HepG2 (cell line): ENCODE data around the gene B9D2. TPM values are rescaled to one million over a fixed set of nuclear protein-coding genes. Genes with fewer than 3 reads are reported as not detected.

Source experiments
- ATAC-seq: fragments of 200-7000 bp; cut with Tn5 transposase; 3 replicates; pipeline ENCODE4 v1.9.1; 2020; ENCODE audit warnings: mild to moderate bottlenecking, moderate library complexity
- BruUV-seq: library from RNA; stranded (reverse); fragments of 400-500 nt; replicated peaks from 2 replicates; lab custom pipeline; 2021; lab: Mats Ljungman, UMichigan
- CTCF ChIA-PET: fragments of 300-600 bp; formaldehyde crosslinking; extraction: SDS; loops from one replicate; lab custom pipeline; 2021; ENCODE audit warnings: low total read pairs, inconsistent platforms, low intra/inter-chr PET ratio; lab: Yijun Ruan, JAX
- POLR2A ChIA-PET: fragments of 350-600 bp; sonication (Branson Sonifier 250); formaldehyde crosslinking; loops from one replicate; lab custom pipeline; 2020; ENCODE audit warnings: antibody characterized with exemption, inconsistent platforms; lab: Yijun Ruan, JAX
- DNase-seq: peaks from one replicate; pipeline ENCODE4 v3.0.0-alpha.2; 2015; ENCODE audit warnings: low spot score
- FAIRE-seq: peaks from 3 replicates; lab custom pipeline; 2011; peaks lifted over from hg19 to GRCh38; lab: Jason Lieb, UNC
- H2AFZ ChIP-seq: one replicate; pipeline ENCODE4 v1.6.1; 2011; ENCODE audit warnings: low read length, inconsistent platforms
- H3K27ac ChIP-seq: fragments of 300-600 bp; 3 replicates; pipeline ENCODE4 v1.8.0; 2011; ENCODE audit warnings: mixed run types, mild to moderate bottlenecking, mixed read lengths, low read length, inconsistent platforms; ENCODE audit not compliant: insufficient read depth; ENCODE audit errors: extremely low read length
- H3K27me3 ChIP-seq, 2 experiments: fragments of 200-600 bp in 1 of 2; 2 replicates in 1 of 2; 3 replicates in 1 of 2; pipeline versions ENCODE4 v1.6.0 to v1.8.0; 2011; ENCODE audit warnings: low read length in 2 of 2, mild to moderate bottlenecking in 2 of 2, moderate library complexity in 2 of 2, inconsistent platforms in 1 of 2; ENCODE audit not compliant: insufficient read depth in 2 of 2, control insufficient read depth in 1 of 2
- H3K36me3 ChIP-seq, 2 experiments: fragments of 200-600 bp in 1 of 2; replicated peaks in 1 of 2; 2 replicates in 1 of 2; 3 replicates in 1 of 2; pipeline versions ENCODE4 v1.5.1 to v1.8.0; 2011; ENCODE audit warnings: low read length in 2 of 2, inconsistent platforms in 1 of 2; ENCODE audit not compliant: insufficient read depth in 2 of 2, control insufficient read depth in 1 of 2
- H3K4me1 ChIP-seq: 2 replicates; pipeline ENCODE4 v1.5.1; 2012; ENCODE audit warnings: low read length, inconsistent platforms; ENCODE audit not compliant: insufficient read depth
- H3K4me2 ChIP-seq: 2 replicates; pipeline ENCODE4 v1.6.0; 2011; ENCODE audit warnings: low read depth, low read length, inconsistent platforms
- H3K4me3 ChIP-seq, 3 experiments: fragments of 200-600 bp in 1 of 3; sonication (generic), shearing (Covaris generic) in 1 of 3; replicated peaks in 1 of 3; 2 replicates each; pipeline ENCODE4 v1.5.1; 2011 to 2016; ENCODE audit warnings: low read length in 3 of 3, inconsistent platforms in 2 of 3, low read depth in 2 of 3, mild to moderate bottlenecking in 2 of 3, control low read depth in 1 of 3, mixed read lengths in 1 of 3; ENCODE audit not compliant: insufficient read depth in 1 of 3
- H3K79me2 ChIP-seq: one replicate; pipeline ENCODE4 v1.6.1; 2011; ENCODE audit warnings: low read length, inconsistent platforms; ENCODE audit not compliant: insufficient read depth
- H3K9ac ChIP-seq: 2 replicates; pipeline ENCODE4 v1.6.0; 2011; ENCODE audit warnings: mild to moderate bottlenecking, low read depth, low read length, inconsistent platforms; ENCODE audit not compliant: insufficient read depth
- H3K9me3 ChIP-seq: 2 replicates; pipeline ENCODE4 v1.5.1; 2012; ENCODE audit warnings: mild to moderate bottlenecking, low read length
- H4K20me1 ChIP-seq: 2 replicates; pipeline ENCODE4 v1.6.0; 2011; ENCODE audit warnings: inconsistent platforms, mild to moderate bottlenecking, low read length, moderate library complexity; ENCODE audit not compliant: insufficient read depth
- ARID5B ChIP-seq: IDR thresholded peaks from 2 replicates; pipeline ENCODE4 v1.4.0; 2020; ENCODE audit warnings: mild to moderate bottlenecking, missing genetic modification reagents
- ATF2 ChIP-seq: sonication (generic); formaldehyde crosslinking; IDR thresholded peaks from 2 replicates; pipeline ENCODE4 v1.4.0; 2020; ENCODE audit warnings: missing genetic modification reagents
- DDIT3 ChIP-seq: sonication (generic); formaldehyde crosslinking; IDR thresholded peaks from 2 replicates; pipeline ENCODE4 v1.4.0; 2020; ENCODE audit warnings: mild to moderate bottlenecking, missing genetic modification reagents
- JUND ChIP-seq: sonication (generic); formaldehyde crosslinking; IDR thresholded peaks from 2 replicates; pipeline ENCODE4 v1.8.0; 2022; ENCODE audit warnings: mild to moderate bottlenecking, missing genetic modification reagents
- NONO ChIP-seq, 2 experiments: fragments of 450-650 bp in 1 of 2; sonication (generic) in 1 of 2; formaldehyde crosslinking in 1 of 2; IDR thresholded peaks in 1 of 2; conservative IDR thresholded peaks in 1 of 2; 2 replicates each; pipeline versions ENCODE4 v1.6.1 to v1.8.0; 2017 to 2022; ENCODE audit warnings: mild to moderate bottlenecking in 1 of 2, missing genetic modification reagents in 1 of 2, moderate library complexity in 1 of 2
- SAP130 ChIP-seq: IDR thresholded peaks from 2 replicates; pipeline ENCODE4 v1.6.1; 2016; ENCODE audit warnings: low read depth
- TGIF2 ChIP-seq: IDR thresholded peaks from 2 replicates; pipeline ENCODE4 v1.6.1; 2016; ENCODE audit warnings: control low read depth, missing compliant biosample characterization
- ZNF24 ChIP-seq: fragments of 450-650 bp; IDR thresholded peaks from 2 replicates; pipeline ENCODE4 v1.6.1; 2017; ENCODE audit warnings: antibody characterized with exemption, mild to moderate bottlenecking
- WGBS: methylation state at CpG from one replicate; pipeline ENCODE4 v1.1.6; 2017; ENCODE audit warnings: low lambda C conversion rate; 5-methylcytosine and 5-hydroxymethylcytosine counted together
- in situ Hi-C: cut with HindIII; loops from 2 replicates; pipeline ENCODE4 v1.10.0; 2017; ENCODE audit warnings: low pct_unique_long_range_greater_than_20kb; ENCODE audit not compliant: extremely low pct_ligation_motif_present
- intact Hi-C: fragments of 100-400 bp; cut with micrococcal nuclease; formaldehyde crosslinking; loops from one replicate; pipeline ENCODE4 v1.10.0; 2022; ENCODE audit not compliant: unreplicated experiment
- polyA plus RNA-seq, 8 experiments: library from polyadenylated mRNA; depleted of rRNA in 3 of 8; stranded (reverse) in 7 of 8; unstranded in 1 of 8; fragments of >200 nt; fragmentation: Illumina TruSeq in 4 of 8; extraction: Trizol in 4 of 8; gene quantifications; 2 replicates each; pipeline versions ENCODE4 v1.2.1 to v1.2.3, GENCODE V29; 2011 to 2016; ENCODE audit warnings: low read depth in 4 of 8, missing spikeins in 1 of 8, mixed read lengths in 1 of 8; ENCODE audit not compliant: insufficient read depth in 1 of 8
- total RNA-seq, 5 experiments: library from RNA; depleted of rRNA; stranded (reverse); fragments of >200 nt; fragmentation: Illumina TruSeq; extraction: Trizol; gene quantifications; 2 replicates each; pipeline ENCODE4 v1.2.3, GENCODE V29; 2016; ENCODE audit warnings: low read depth in 1 of 5

Gene B9D2
- total and polyA plus RNA-seq, 2 of the 13 experiments (the other 11 are each of a cell fraction or from before 2014, with no cell fraction given), result 3.1 to 4.4 TPM

GRCh38 chr19:41376998-41377365 is 13.0 kb upstream of the B9D2 start:
- Histone ChIP-seq H3K79me2 (no peaks in the 10 kb centered on the region), H3K27me3 (no peaks in the 10 kb centered on the region), H2AFZ (no peak overlapping the region), H4K20me1 (no peaks in the 10 kb centered on the region), H3K4me1 (peaks cover 26% of the 10 kb centered on the region), H3K36me3 (no peaks in the 10 kb centered on the region; a peak in 1 of 5 replicates), H3K27ac (peak overlapping the region; percentile 50), H3K9me3 (no peaks in the 10 kb centered on the region), H3K9ac (peak overlapping the region; percentile 68), H3K4me3 (peak overlapping the region; percentile 65 to 81 (median 74)), H3K4me2 (peak overlapping the region; percentile 83)
- POLR2A ChIA-PET, result interaction anchor here (2.5 kb wide), 1 partner anchor 13 kb away, joined by 11 read pairs; the partner anchor contains the start of gene B9D2
- CTCF ChIA-PET, result no interaction called here
- in situ Hi-C loops, result no loop called here
- peak; percentile 58 for ATAC-seq
- TF ChIP-seq DDIT3 (no peak), JUND (CRISPR knock-in tag) (no peak), NONO (IDR thresholded peaks at IDR 0.05) (no peak), NONO (CRISPR knock-in tag; conservative IDR thresholded peaks at IDR 0.05) (0 out of 2 replicates have a peak, but pooled peaks have one; percentile 11), ARID5B (CRISPR knock-in tag) (no peak), ATF2 (CRISPR knock-in tag) (no peak), ZNF24 (no peak), TGIF2 (CRISPR knock-in tag) (0 out of 2 replicates have a peak, but pooled peaks have one; percentile 2), SAP130 (CRISPR knock-in tag) (no peak)
- no TSS peak for BruUV-seq
- 49% methylated on average over 8 of the region's 8 CpGs for WGBS
- DNase-seq, result no peak
- peak; percentile 44 for FAIRE-seq
- intact Hi-C loops, result no loop called here
